GM18873 (cell line): ENCODE measurements around the gene MLLT1.

Experiments used
- ATAC-seq: cut with Tn5 transposase; IDR thresholded peaks from one replicate; pipeline ENCODE4 v1.9.1; 2021; ENCODE audit warnings: mild to moderate bottlenecking, moderate library complexity, moderate number of reproducible peaks; ENCODE audit not compliant: unreplicated experiment, low FRiP score

The MLLT1 gene

DNA sequence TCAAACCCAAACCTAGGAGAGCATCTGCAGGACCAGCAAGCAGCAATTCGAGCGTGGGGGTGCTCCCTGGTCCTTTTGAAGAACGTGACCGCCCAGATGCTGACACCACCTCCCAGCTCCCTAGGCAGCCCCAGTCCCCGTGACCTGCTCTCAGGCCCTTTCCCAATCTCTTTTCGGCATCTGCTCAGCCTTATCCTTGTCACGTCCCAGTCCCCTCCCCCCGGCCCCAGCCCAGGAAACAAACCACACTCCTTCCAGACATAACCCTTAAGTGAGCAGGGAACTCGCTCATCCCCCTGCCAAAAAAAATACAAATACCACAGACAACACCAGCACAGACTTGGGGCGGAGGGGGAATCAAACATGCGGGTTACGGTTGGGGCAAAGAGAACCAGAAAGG is 3.3 kb downstream of the MLLT1 start:
- no peak for ATAC-seq

DNA sequence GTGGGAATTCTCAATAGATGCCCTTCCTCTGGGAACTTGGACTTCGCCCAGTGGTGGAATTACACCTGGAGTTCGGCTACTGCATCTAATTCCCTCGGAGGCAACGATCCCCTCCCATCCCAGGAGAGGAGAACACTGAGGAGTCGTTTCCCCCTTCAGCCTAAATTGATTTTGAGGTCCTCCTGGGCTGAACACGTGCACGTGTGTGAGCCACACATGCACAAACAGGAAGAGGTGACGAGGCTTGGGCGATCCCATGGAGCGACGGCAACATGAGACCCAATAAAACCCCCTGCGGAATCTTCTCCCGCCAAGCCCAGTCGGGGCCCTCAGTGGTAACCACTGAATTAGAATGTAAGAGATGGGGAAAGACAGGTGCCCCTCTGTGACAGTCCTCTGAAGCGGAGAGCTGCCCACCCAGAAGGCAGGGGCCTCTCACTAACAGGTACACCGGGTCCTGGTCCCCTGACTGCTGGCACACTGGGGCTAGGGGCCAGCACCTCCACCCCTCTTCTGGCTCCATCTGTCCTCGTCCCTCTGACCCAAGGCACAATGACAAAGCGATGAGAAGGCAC is 4.5 kb downstream of the MLLT1 start:
- ATAC-seq = no peak

GRCh38 chr19:6274756-6275155 is 5.0 kb downstream of the MLLT1 start:
- no peak for ATAC-seq

DNA sequence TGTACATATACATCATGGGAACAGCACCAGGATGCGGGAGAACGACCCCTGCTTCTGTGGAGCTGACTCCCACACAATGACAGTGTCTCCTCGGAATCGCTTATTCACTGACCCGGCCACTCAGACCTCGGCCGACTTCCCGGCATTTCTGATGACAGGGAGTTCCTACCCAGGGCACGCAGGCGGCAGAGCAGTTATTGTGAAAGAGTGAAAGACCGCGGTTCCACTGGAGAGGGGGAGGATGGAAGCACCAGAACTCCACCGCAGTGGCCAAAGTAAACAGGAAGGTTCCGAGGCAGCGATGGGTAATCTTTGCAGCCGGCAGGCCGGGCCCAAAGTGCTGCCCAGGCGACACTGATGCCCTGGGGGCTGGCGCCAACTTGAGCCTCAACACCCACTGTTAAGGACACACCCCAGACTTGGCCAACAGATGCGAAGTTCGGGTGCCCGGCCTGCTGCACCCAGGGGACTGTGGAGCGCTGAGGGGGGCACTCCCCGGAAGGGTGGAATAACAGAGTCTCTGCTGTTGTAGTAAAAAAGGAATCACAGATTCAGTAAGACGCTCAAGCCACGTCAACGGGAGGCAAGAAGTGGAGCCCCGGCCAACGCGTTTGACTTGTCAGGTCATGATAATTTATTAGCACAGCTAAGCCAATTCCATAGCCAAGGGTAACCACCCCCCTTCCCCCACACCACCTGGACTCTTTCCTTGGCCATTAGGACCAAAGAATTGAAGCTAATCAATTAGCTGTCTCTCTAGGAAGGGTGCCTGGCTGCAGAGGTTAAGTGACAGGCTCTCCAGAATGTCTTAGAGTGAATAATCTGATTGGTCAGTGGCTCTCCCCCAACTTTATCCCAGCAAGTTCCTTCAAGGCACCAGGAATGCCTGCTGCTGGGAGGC is 5.8 kb downstream of the MLLT1 start:
- no peak for ATAC-seq

DNA sequence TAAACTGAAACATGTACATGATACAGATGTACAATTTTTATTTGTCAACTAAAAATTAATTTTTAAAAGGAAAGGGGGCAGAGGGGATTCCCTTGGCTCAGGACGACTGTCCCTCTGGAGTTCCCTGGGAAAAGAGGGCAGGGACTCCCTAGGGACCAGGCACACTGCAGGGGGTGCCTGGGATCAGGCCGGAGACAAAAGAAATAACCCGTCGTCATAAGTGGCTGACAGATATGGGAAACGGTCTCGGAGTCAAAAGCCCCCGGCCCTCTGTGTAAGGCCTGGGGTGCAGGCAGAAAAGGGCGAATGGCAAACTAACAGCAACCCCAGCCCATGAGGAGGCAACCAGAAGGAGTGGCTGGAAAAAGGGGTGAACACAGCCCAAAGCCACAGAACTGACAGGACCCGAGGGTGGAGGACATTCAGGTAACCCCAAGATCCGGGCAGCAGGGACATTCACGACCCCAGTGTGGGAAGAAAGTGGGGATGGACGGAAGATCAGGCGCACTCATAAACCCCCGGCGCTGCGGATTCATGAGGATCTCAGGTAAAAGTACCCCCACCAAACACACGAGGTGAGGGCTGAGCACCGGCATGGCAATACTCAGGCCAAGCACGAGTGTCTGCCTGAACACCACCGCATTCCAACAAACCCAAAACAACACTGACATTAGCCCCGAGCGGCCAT is 6.7 kb downstream of the MLLT1 start:
- ATAC-seq = no peak

- ATAC-seq = no peak
These were observed 7.4 kb downstream of the MLLT1 start for GRCh38 chr19:6272411-6272791.

GRCh38 chr19:6271721-6272410 is 7.9 kb downstream of the MLLT1 start:
- no peak for ATAC-seq

GRCh38 chr19:6271251-6271650 is 8.5 kb downstream of the MLLT1 start:
- ATAC-seq = no peak

- no peak for ATAC-seq
These were observed 9.0 kb downstream of the MLLT1 start for GRCh38 chr19:6270822-6271221.

DNA sequence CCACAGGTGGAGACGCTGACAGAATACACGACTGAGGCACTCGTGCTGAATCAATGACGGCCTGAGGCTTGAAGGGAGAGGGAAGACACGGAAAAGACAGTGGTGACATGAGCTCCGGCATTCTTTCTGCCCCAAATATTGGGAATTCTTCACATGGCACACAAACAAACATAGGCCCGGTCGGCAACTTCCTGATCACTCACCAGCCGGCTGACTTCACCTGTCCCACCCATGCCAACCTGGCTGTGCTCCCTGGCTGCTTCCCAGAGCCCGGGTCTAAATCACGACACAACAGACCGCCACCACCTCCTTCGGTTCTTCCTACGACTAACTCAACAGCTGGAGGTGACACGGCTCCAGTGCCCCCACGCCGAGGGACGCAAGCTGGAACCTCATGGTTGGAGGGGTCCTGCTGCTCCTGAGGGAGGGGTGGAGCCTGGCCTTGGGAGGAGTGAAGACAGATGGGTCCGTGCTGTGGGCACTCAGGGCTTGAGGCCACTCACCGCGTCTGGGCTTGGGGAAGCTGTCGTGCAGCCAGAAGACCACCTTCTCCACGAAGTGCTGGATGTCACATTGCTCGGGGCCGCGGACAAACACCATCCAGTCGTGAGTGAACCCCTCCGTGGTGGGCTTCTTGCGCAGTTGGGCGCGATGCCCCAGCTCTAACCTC is 9.6 kb downstream of the MLLT1 start:
- ATAC-seq = no peak

DNA sequence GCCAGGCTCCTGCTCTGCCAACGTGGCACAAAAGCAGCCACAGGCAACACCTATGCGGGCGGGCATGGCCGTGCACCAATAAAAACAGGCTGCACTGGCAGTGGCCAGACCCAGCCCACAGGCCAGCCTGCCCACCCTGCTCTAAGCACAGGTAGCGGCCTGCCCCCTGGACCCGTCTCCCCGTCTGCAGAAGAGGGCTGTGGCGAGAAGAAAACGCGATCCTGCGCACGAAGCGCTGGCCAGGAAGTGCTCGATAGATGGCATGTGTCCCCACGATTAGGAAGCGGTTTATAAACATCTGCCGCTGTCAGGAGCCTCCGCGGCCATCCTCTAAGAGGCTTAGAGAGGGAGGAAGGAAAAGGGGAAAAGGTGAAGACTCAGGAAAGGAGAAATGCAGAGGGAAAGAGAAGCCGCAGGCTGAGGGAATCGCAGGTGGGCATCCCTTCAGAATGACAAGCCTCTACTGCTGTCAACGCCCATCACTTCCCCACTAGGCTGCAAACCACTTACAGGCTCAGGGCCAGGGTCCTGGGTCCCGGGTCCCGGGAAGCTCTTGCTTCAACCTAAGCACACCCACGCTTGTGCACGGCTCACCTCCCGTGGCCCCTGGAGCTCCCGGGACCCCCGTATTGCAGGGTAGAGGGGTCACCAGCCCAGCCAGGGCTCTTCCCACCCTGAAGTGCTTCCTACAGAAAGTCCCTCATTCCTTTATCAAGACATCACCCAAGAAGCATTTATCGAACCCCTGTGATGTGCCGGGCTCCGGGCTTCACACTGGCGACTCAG is 10.5 kb downstream of the MLLT1 start:
- no peak for ATAC-seq

- ATAC-seq = no peak
These were observed 11.4 kb downstream of the MLLT1 start for GRCh38 chr19:6268382-6268771.

GRCh38 chr19:6267552-6268381 is 12.0 kb downstream of the MLLT1 start:
- no peak for ATAC-seq

GRCh38 chr19:6264803-6265202 is 15.0 kb downstream of the MLLT1 start:
- ATAC-seq = no peak

DNA sequence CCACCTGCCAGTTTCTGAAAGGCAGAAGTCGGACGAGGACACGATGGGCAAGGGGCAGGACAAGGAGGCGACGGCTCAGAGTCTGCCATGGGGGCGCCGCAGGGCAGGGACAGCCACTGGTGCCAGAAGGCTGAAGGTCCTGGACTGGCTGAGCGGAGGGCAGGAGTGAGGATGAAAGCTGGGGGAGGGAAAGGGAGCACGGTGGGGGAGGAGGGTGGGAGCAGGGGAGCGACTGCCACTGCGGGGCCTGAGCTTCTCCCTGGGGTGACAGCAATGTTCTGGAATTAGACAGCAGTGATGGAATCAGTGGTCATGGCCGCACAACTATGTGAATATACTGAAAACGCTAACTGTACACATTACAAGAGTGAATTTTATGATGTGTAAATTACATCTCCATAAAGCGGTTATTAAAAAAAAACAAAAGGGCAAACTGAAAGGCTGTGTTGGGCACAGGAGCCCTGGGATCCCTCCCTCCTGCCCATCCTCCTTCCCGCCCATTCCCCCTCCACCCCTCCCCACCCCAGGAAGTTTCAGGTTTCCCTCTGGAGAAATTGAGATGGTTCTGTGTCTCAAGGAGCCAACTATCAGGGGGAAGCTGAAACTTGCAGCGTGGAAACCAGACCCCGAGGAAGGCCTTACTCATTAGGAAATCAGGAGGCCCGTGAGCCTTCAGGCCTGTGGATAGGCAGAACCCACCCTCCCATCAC is 15.9 kb downstream of the MLLT1 start:
- ATAC-seq = no peak

DNA sequence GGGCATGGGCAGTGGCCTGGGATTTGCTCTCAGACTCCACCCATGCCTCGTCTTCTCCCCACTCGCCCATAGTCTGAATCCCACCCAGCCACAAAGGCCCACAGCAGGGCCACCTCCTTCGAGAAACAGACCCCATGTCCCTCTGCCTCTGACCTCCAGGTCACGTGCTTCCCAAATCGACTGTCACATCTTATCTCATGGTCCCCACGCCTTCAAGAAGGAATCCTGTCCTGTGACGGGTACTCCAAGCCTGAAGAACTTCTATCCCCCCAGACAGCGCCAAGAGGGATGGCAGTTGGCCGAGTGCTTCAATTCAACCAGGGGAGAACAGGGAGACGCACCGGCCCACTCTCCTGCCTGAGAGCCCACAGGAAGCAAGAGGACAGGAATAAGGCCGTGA is 16.5 kb downstream of the MLLT1 start:
- no peak for ATAC-seq

- ATAC-seq = no peak
These were observed 17.3 kb downstream of the MLLT1 start for GRCh38 chr19:6262519-6262918.

DNA sequence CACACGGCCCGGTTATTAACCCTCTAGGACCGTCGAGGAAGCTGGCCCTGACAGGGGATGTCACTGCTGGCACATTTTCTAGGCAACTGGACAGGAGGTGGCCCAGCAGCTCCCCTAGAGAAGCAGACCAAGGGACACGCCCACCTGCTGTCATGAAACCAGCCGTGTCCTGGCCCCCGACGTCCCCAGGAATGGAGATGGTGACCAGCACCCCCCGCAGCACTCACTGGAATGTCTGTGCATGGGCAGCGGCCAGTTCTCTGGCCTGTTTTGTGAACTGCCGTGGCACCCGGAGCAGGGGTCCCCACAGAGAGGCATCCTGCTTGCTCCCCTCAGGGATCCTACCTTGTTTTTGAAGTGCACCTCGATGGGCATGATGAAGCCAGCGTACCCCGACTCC is 17.9 kb downstream of the MLLT1 start:
- no peak for ATAC-seq
